Measurements from ENCODE around the gene RNU1-2.
"Not testable (repeated sequence)": the region's sequence is repeated elsewhere in the genome, so short reads cannot be mapped to it uniquely, and the experiment has no call there.

DNA sequence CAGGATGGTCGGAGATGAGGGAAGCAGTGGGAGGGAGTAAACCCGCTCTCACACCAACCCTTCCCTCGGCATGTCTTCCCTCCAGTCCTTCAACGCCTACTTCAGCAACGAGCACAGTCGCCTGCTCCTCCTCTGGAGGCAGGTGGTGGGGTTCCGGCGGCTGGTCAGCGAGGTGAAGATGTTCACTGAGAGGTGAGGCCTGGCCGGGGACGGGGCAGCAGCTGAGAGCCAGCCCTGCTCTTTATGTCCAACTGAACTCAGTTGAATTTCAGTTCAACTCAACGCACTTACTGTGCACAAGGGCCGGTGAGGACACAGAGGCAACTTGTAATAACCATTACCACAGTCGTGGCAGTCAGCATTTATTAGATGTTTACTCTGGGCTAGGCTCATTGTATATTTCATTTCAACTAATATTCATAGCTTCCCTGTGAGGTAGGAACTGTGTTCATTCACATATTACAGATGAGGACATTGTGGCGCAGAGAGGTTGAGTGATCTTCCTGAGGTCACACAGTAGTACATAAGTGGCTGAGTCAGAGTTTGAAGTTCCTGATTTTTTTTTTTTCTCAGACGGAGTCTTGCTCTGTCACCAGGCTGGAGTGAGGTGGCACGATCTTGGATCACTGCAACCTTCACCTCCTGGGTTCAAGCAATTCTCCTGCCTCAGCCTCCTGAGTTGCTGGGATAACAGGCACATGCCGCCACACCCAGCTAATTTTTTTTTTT lies 35.6 kb downstream of the RNU1-2 start:
- not testable (repeated sequence) for TF ChIP-seq EZH2 (IDR thresholded peaks at IDR 0.05; ENCODE audit: insufficient read depth, low read length)
- TF ChIP-seq, protein P1, sequence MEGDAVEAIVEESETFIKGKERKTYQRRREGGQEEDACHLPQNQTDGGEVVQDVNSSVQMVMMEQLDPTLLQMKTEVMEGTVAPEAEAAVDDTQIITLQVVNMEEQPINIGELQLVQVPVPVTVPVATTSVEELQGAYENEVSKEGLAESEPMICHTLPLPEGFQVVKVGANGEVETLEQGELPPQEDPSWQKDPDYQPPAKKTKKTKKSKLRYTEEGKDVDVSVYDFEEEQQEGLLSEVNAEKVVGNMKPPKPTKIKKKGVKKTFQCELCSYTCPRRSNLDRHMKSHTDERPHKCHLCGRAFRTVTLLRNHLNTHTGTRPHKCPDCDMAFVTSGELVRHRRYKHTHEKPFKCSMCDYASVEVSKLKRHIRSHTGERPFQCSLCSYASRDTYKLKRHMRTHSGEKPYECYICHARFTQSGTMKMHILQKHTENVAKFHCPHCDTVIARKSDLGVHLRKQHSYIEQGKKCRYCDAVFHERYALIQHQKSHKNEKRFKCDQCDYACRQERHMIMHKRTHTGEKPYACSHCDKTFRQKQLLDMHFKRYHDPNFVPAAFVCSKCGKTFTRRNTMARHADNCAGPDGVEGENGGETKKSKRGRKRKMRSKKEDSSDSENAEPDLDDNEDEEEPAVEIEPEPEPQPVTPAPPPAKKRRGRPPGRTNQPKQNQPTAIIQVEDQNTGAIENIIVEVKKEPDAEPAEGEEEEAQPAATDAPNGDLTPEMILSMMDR (IDR thresholded peaks at IDR 0.05; ENCODE audit: insufficient read depth, low read depth, low read length) = not testable (repeated sequence)

Measured in astrocyte (in vitro differentiated cells and primary cell).